Activated CD8-positive, alpha-beta T cell treated with anti-CD3 and anti-CD28 coated beads for 36 hours (primary cell): ENCODE measurements around the gene EYS. TPM values are rescaled to one million over a fixed set of nuclear protein-coding genes. Genes with fewer than 3 reads are reported as not detected.
"Not testable (repeated sequence)": the region's sequence is repeated elsewhere in the genome, so short reads cannot be mapped to it uniquely, and the experiment has no call there.

Experiments used
- ATAC-seq: fragments of 200-7000 bp; cut with Tn5 transposase; one replicate; pipeline ENCODE4 v1.10.0; 2021; ENCODE audit warnings: mild to moderate bottlenecking, moderate library complexity
- CTCF ChIA-PET: fragments of 350-600 bp; sonication (Branson Sonifier 250); formaldehyde crosslinking; loops from one replicate; lab custom pipeline; 2021; ENCODE audit warnings: antibody characterized with exemption; lab: Charles Lee
- POLR2A ChIA-PET: fragments of 350-600 bp; sonication (Branson Sonifier 250); formaldehyde crosslinking; loops from one replicate; lab custom pipeline; 2021; ENCODE audit warnings: antibody characterized with exemption; lab: Charles Lee
- DNase-seq: peaks from one replicate; pipeline ENCODE4 v3.0.0-alpha.2; 2020
- H3K27ac Mint-ChIP-seq: one replicate; pipeline ENCODE4 v1.8.0; 2021; ENCODE audit warnings: mild to moderate bottlenecking, mixed read lengths
- H3K27me3 Mint-ChIP-seq: one replicate; pipeline ENCODE4 v1.8.0; 2021; ENCODE audit warnings: mixed read lengths
- H3K36me3 Mint-ChIP-seq: one replicate; pipeline ENCODE4 v1.8.0; 2021; ENCODE audit warnings: low read depth, mixed read lengths
- H3K4me1 Mint-ChIP-seq: one replicate; pipeline ENCODE4 v1.8.0; 2021; ENCODE audit warnings: low read depth, mixed read lengths
- H3K4me3 Mint-ChIP-seq: one replicate; pipeline ENCODE4 v1.8.0; 2021; ENCODE audit warnings: mild to moderate bottlenecking, moderate library complexity, mixed read lengths
- H3K9me3 Mint-ChIP-seq: one replicate; pipeline ENCODE4 v1.8.0; 2021; ENCODE audit warnings: mixed read lengths
- CTCF ChIP-seq: fragments of 200-600 bp; IDR thresholded peaks from one replicate; pipeline ENCODE4 v1.8.0; 2022; ENCODE audit warnings: antibody characterized with exemption, mild to moderate bottlenecking
- intact Hi-C: fragments of 100-400 bp; cut with micrococcal nuclease; formaldehyde crosslinking; loops from one replicate; pipeline ENCODE4 v1.10.0; 2022
- total RNA-seq, 2 experiments: library from RNA; stranded (reverse); gene quantifications; one replicate each; pipeline ENCODE4 v1.2.3, GENCODE V29; 2021

EYS gene
- total RNA-seq, 2 experiments from 2014 or later = not detected

DNA sequence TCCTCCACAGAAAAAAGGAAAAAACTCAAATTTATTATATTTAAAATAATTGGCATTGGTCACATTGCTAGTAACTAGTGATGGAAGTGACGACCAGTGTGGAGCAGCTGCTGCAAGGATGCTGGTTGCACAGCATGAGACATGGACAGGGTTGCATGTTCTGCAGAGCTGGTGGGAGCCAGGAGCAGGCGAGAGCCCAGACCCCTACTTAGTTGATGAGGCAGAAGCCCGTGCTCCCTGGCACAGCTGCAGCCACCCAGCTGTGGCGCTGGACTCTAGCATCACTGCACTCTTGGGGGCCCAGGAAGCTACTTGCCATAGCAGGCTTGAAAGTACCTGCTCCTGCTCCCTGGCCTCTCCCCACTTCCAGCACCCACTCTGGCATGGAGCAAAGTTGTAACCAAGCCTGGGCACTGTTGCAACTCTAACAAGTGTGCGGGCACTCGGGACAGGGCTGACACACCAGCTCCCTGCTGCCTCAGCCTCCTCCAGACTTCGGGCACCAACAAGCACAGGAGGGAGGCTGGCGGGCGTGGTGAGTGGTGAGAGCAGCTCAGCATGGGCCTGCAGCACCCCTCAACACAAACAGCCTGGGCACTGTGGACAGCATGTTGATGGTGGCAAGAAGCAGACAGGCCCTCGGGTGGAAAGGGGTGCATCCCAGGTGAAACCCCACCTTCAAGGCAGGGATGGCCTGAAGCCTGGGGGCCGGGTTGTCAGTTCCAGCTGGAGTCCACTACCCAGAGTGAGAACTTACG, 69.6 kb downstream of the EYS start:
- Mint-ChIP-seq H3K4me1 (no peaks in the 10 kb centered on the region), H3K9me3 (no peaks in the 10 kb centered on the region), H3K27ac (no peak overlapping the region), H3K4me3 (no peak overlapping the region), H3K27me3 (no peaks in the 10 kb centered on the region), H3K36me3 (no peaks in the 10 kb centered on the region)
- ChIA-PET CTCF (no interaction called here), POLR2A (no interaction called here)
- DNase-seq (no peak), ATAC-seq (no peak)
- no peak for TF ChIP-seq CTCF
- intact Hi-C loops = no loop called here

DNA sequence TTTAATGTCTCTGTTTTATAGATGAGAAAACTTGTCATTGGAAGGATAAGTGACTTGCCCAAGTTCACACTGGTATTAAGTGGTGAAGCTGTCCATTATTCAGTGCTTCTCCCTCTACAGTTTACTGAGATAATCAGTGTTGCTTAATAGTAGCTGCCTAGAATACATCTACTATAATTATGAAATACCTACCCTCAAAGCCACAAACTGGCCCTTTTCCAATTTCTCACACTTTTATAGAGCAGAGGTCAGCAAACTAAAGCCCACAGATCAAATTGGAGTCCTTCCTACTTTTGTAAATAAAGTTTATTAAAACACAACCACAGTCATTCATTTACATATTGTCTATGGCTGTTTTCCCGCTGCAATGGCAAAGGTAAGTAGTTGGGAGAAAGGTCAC, 73.5 kb downstream of the EYS start:
- Mint-ChIP-seq H3K9me3 (no peaks in the 10 kb centered on the region), H3K36me3 (no peaks in the 10 kb centered on the region), H3K4me3 (no peak overlapping the region), H3K27ac (no peak overlapping the region), H3K4me1 (no peaks in the 10 kb centered on the region), H3K27me3 (no peaks in the 10 kb centered on the region)
- no peak for TF ChIP-seq CTCF
- CTCF ChIA-PET = no interaction called here
- POLR2A ChIA-PET = no interaction called here
- no peak for DNase-seq
- no peak for ATAC-seq
- intact Hi-C loops = no loop called here

DNA sequence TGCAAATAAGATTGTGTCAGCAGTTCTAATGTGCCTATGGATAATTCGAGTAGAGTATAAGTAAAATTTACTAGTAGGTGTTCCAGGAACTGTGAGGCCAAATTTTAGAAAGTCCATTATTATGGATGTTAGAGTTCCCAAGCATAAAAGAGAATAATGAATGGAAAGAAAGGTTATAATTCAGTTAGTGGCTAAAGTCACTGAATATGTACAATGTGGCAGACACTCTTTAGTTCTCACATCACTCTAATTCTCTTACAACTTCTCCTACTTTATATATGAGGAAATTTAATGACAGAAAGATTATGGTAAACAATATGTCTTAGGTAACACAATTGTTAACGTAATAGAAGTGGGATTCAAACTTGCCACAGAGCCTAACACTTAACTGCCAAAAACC, 75.3 kb downstream of the EYS start:
- intact Hi-C loops = no loop called here
- POLR2A ChIA-PET = no interaction called here
- H3K27me3 Mint-ChIP-seq = no peaks in the 10 kb centered on the region
- H3K9me3 Mint-ChIP-seq = peaks cover 2% of the 10 kb centered on the region
- H3K36me3 Mint-ChIP-seq = no peaks in the 10 kb centered on the region
- DNase-seq (no peak), ATAC-seq (no peak)
- TF ChIP-seq CTCF = no peak
- no peak overlapping the region for H3K27ac Mint-ChIP-seq
- CTCF ChIA-PET = no interaction called here
- H3K4me1 Mint-ChIP-seq = no peaks in the 10 kb centered on the region
- H3K4me3 Mint-ChIP-seq = no peak overlapping the region

- H3K9me3 Mint-ChIP-seq, CTCF ChIA-PET, H3K27ac Mint-ChIP-seq, intact Hi-C loops, H3K4me1 Mint-ChIP-seq, DNase-seq, H3K4me3 Mint-ChIP-seq, H3K27me3 Mint-ChIP-seq, POLR2A ChIA-PET, H3K36me3 Mint-ChIP-seq, ATAC-seq: not testable (repeated sequence)
These were observed 79.5 kb downstream of the EYS start for GRCh38 chr6:65627434-65627999.

- no peak for DNase-seq
- Mint-ChIP-seq H3K27ac (no peak overlapping the region), H3K4me3 (no peak overlapping the region), H3K36me3 (no peaks in the 10 kb centered on the region), H3K27me3 (no peaks in the 10 kb centered on the region), H3K9me3 (peaks cover 7% of the 10 kb centered on the region), H3K4me1 (no peaks in the 10 kb centered on the region)
- ChIA-PET POLR2A (no interaction called here), CTCF (no interaction called here)
- ATAC-seq = no peak
- intact Hi-C loops = no loop called here
- TF ChIP-seq CTCF = no peak
These were observed 80.0 kb downstream of the EYS start for GRCh38 chr6:65627015-65627414.
